GM21717 (cell line): ENCODE measurements around the gene PCP4.

ENCODE experiments used
- ATAC-seq: cut with Tn5 transposase; IDR thresholded peaks from one replicate; pipeline ENCODE4 v1.9.1; 2021; ENCODE audit warnings: mild to moderate bottlenecking, moderate library complexity; ENCODE audit not compliant: unreplicated experiment

The PCP4 gene

DNA sequence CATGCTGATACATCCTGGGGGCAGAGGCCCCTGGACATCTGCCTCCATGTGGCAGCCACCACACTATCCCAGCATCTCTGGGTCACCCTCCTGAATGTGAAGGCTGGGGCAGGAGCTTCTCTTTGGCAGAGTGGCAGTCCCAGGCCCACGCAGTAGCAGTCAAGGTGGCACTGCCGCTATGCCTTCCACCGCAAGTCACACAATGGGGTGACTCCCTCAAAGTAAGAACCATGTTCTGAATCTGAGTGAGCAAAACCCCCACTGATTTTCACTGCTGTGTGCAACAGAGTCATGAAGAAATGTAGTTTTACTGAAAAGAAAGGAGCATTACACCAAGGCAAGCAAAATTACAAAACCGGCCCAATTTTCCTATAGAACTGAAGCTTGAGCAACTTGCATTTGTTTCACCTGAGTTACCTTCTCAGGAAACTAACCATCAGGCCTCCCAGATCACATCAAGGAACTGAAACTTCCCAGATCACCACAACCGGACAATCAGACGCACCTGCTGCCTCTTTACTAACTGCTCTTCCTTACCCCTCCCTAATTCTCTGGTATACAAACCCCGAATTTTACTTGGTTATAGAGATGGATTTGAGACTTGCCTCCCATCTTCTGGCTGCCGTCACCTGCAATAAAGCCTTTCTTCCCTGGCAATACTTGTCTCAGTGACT, 102.6 kb downstream of the PCP4 start:
- no peak for ATAC-seq

DNA sequence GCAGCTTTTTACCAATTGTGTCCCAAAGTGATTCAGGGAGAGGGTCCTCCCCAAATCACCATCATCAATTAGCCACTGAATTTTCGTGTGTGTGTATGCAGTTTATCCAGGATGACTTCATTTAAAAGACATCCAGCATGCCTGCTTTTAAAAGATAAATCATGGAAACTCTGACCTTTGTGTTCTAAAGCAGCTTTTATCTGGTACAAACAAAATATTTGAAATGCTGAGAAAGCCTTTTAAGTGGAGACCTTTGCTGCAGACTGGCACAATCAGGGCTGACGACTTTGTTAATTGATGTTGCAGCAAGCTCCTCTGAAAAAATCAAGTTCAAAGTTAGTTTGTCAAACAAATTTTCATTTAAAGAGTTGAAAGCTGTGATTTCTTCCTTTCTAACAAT, 104.7 kb downstream of the PCP4 start:
- ATAC-seq: no peak

DNA sequence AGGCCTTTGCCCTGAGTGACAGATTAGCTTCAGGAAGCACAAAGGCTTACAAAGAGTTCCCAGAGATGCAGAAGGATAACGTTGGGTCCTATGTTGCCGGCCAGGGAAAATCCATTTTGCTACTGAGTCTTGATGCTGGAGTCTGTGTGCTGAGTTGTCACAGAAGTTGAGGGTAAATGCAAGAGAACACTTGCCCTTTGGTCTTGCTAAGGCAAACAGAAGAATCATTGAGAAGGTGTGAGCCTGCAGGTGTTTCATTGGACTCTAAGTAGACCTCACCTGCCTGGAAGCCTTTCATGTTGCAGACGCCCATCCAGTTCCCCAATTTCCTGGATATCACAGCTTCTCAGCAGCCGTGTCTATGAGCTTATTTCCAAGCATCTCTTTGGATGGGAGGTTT, 105.2 kb downstream of the PCP4 start:
- ATAC-seq: no peak

DNA sequence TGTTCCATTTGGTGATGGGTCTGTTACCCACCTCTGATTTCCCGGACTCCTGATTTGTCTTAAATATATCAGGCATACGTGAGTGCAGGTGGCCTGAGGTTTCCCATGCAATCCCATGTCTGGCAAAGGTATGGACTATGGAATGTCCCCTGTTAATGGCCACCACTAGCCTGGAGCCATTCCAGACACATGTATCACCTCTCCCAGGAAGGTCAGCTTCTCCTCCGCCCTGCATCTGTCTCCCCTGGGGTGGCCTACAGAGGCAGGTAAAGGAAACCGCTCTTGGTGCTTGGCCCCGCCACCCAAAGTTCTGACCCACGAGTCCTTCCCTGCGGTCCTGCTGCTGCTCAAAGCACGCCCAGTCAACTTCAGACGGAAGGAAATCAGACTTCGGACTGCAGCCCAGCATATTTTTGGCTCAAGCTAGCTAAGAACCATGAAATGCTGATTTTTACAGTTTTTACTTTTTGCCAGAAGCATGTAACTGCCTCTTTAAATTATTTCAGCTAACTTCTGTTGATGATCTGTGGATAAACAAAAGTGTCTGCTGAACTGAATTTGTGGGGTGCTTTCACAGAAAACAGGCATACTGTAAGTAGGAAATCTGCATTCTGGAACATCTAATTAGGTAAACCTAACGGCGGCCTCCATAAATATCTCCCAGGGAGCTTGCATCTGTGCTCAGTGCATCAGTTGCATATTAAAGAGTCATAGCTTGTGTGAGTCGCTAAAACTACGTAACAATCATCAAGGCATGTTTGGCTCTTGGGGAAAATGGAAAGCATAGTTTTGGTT, 105.9 kb downstream of the PCP4 start:
- ATAC-seq: no peak

DNA sequence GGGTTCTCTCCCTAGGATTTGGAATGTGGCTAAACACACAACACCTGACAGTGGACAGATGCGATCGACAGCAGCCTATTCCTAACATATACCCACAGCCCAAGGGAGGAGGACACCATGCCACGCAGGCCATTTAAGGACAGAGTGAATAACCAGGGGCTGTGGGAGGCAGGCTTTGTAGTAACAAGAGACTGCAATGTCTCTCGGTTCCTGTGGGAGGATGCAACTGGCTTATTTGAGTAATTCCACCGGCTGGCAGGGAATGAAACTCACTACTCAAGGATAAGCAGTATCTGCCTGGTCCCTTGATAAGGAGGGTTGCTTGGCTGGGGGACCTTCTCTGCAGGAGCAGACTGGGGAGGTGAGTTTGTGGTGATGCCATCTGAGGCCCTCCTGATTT, 109.6 kb downstream of the PCP4 start:
- ATAC-seq: no peak
